GM19463 (cell line): ENCODE results near the gene MRPL53.
A peak's percentile ranks its signal among the peaks of the same experiment; 100 is the strongest.
"Not testable (repeated sequence)": the region's sequence is repeated elsewhere in the genome, so short reads cannot be mapped to it uniquely, and the experiment has no call there.

ENCODE experiments used
- ATAC-seq: cut with Tn5 transposase; IDR thresholded peaks from one replicate; pipeline ENCODE4 v1.9.1; 2021; ENCODE audit warnings: mild to moderate bottlenecking, moderate library complexity; ENCODE audit not compliant: unreplicated experiment

MRPL53 gene

DNA sequence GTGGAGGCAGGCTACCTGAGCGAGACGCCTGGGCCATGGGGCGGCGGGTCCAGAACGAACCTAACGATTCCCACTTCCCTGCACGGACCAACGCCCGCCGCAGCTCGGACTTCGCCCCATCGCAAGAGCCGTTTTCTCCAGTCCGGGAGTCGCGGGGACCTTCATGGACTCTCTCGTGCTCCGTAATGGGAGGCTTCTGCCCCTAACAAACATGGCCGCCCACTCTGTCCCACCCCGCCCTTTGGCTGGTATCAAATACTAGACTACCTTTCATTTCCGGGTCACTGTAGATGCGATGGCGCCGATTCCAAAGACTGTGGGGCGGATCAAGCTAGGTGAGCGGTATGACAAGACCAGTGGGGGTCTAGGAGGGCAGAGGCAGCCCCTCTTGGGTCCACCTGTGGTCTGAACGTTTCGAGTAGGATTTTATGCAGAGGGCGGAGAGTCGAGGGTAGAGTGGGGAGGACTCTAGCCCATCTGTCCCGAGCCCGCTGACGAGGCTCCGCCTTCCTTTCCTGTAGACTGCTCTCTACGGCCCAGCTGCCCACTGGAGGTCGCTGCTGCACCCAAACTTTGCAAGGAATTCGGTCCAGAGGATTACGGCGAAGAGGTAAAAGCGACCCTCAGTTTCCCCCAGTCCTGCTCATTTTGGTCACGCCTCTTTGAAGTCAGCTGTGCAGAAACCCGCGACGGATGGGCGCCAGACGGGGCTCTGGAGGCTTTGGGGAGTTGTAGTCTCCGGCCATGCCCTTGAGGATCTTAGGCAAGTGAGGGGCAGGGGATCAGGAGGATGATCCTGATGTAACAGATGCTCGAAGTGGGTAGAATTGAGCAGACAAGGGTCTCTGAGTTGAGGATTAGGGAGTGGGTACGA lies 10.6 kb upstream of the MRPL53 start, which contains the start of the genes CCDC142 and TTC31:
Gene CCDC142 (minus strand): TSS at position 198 of the 874 bp plus-strand sequence. CDS start 161 bp downstream, at position 37.
Gene TTC31 (plus strand): TSS at position 281 of the 874 bp plus-strand sequence. CDS start 15 bp downstream, at position 296.
- peak; percentile 85 for ATAC-seq

DNA sequence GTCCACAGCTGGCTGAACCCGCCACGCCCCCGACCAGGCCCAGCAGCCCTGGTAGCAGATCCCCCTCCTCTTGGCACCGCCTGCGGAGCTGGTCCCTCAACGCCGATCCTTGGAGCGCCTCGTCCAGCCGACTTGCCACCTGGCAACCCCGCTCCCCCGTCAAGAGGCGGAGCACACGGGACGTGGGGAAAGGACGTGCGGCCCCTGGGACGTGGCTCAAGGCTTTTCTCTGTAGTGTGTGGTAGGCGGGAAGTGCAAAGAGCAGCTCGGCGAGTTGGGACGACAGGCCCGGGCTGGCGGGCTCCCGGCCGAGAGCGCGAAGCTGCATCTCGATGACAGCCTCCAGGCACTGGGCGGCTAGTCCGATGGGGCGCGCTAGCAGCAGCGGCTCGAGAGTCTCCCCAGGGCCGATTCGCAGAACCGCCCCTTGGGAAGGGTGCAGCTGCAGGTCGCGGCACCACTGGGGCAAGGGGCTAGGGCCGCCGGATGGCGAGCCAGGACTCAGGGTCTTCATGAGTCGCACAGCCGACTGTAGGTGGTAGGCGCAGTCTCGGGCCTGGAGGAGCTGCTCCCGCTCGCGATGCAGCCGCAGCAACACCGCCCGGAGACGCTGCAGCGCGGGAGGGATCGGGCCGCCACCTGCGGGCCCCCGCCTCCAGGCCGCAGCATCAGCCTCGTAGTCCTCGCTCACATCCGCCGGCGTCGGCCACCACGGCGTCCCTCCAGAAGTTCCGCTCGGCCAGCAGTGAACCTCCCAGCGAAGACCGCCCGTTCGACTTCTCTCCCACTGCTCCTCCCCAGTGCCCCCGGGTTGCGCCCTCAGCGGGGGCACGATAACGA lies 9.7 kb upstream of the MRPL53 start:
- ATAC-seq, result peak; percentile 36

DNA sequence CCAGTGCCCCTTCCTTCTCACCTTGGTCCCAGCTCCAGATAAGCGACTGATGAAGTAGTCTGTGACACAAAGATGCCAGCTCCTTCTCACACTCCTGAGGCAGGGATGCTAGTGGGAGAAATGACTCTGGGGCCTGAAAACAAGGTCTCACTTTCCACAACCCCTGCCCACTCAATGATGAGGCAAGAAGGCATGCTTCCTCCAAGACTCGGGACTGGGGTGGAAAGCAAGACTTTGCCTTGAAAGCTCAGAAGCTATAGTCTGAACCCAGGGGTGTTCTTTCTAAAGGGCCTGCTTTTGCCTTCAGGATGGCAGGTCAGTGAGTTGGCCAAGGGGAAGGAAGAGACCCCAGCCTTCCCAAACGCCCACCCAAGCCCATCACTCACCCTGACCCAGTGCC lies 9.0 kb upstream of the MRPL53 start:
- ATAC-seq, result no peak

DNA sequence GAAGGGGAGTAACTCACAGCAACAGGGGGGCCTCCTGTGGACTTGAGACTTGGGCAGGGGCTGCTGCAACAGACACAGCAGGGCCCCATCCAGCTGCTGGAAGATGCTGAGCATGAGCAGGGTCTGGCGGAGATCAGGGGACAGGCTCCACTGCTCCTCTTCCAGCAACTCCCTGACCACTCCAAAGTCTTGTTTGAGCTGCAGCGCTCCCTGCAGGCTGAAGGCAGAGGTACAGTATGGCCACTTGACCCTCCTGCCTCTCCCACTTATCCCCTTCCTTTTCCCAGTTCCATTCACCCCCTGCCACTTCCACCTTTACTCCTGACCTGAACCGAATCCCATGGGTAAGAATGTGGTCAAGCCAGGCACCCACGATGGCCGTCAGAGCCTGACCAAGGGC lies 2.4 kb upstream of the MRPL53 start:
- ATAC-seq, result no peak

DNA sequence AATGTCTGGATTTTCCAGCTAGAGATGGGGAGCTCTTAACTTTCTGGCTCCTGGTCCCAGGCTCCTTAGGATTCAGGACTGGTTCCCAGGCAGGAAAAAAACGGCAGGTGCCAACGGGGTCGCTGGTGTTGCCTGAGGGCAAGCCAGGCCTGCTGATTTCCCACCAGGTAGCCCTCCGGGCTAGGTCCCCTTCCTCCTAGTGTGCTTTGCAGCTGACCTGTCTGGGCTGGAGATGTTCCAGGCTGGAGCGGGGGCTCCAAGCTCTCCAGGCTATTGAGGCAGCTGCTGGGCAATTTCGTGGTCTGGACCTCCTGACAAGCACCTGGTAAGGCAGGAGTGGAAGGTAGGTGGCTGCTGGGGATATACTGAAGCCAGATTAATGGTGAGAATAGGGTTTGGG lies 2.0 kb upstream of the MRPL53 start:
- no peak for ATAC-seq

DNA sequence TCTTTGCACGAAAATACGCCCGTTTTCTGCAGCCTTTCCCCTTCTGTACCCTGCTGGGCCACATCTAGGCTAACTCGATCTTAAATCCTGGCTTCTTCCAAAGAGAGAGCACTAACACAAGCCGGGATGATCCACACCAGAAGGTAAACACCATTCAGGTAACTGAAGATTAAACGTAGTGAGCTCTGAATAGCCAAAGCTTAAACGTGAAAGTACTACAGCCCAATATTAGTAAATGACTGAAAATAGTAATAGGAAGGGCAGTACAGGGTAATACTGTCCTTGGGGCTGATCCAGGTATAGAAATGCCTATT lies 422 bp upstream of the MRPL53 start:
- ATAC-seq, result no peak

DNA sequence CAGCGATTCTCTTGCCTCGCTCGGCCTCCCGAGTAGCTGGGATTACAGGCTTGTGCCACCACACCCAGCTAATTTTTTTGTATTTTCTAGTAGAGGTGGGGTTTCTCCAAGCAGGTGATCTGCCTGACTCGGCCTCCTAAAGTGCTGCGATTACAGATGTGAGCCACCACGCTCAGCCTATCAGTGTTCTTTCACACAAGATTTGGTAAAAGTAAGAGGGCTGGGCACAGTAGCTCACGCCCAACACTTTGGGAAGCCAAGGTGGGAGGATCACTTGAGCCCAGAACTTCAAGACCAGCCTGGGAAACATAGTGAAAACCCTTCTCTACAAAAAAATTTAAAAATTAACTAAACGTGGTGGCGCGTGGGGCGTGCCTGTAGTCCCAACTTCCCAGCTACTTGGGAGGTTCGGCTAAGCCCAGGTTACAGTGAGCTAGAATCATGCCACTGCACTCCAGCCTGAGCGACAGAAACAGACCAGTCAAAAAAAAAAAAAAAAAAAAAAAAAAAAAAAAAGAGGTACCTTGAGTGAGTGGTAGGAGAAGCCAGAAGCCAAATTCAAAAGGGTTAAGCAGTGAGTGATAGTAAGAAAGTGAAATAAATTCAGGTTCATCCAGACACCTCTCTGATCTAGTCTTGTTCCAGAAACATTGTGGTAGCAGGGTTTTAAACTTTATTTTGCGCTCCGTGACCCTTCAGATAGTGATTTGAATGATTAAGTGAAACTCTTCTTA lies 981 bp downstream of the MRPL53 start:
- no peak for ATAC-seq

DNA sequence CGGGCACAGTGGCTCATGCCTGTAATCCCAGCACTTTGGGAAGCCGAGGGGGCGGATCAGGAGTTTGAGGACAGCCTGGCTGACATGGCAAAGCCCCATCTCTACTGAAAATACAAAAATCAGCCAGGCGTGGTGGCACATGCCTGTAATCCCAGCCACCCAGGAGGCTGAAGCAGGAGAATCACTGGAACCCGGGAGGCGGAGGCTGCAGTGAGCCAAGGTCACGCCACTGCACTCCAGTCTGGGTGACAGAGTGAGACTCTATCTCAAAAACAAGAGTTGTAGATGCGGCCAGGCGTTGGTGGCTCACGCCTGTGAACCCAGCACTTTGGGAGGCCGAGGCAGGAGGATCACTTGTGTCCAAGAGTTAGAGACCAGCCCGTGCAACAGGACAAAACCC lies 1.7 kb downstream of the MRPL53 start:
- ATAC-seq, result not testable (repeated sequence)

DNA sequence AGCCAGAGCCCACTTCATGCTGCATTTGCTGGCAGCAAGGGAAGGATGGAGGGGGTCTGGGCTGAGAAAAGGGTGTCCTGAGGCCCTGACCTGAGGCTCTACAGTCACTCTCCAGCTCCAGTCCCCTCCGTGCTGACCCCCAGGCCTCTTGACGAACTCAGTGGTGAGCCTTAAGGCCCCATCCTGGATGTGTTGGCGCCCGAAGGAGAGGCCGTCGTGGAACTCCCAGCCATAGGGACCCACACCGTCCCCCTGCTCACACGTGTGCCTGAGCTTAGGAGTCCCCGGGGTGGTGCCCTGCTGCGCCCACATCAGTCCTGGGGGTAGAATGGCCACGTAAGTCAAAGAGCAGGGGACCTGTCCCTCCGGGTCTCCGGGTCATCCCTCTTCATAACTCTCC lies 8.1 kb downstream of the MRPL53 start:
- no peak for ATAC-seq

DNA sequence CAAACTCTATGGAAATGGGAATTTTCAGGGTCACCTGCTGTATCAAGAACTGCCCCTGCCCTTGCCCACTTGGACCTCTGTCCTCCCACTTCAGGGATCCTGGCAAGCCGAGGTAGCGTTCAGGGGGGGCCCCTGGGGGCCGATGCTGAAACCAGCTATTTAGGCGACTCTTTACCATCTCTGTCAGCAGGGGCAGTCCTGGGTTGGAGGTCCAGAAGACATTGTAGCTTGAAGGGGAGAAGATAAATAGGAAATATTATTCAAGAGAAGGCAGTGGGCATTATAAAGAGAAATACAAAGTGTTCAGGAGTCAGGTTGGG lies 9.7 kb downstream of the MRPL53 start:
- ATAC-seq, result no peak

DNA sequence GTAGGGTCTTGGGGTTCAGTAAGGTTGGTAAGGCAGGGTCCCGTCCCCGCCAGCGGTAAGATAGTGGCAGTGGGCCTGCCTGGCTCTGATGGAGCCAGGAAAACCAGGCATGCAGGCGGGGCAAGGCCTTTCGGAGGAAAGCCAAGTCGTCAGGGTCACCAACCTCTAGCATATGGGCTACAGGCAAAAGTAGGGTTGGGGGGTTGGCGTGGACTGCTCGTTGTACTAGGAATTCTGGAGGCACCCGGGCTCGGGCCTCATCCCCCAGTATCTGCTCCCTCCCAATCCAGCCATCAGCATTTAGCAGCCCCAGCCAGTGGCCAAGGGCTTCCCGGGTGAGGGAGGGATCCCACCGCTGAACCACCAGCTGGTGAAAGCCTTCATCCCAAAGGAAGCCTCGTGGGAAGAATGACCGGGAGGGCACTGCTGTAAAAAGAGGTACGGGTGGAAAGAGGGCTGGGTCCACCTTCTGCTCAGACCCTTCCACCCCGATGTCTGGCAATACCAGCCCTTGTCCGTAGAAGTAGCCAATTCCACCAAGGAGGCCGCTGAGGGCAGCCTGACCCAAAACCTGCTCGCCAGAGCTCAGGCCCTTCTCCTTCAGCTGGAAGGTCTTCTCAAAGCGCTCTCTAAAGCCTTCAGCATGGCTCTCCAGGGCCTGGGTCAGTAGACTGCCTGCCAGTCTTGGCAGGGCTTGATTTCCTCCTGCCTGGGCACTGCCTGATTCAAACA lies 10.3 kb downstream of the MRPL53 start:
- no peak for ATAC-seq

DNA sequence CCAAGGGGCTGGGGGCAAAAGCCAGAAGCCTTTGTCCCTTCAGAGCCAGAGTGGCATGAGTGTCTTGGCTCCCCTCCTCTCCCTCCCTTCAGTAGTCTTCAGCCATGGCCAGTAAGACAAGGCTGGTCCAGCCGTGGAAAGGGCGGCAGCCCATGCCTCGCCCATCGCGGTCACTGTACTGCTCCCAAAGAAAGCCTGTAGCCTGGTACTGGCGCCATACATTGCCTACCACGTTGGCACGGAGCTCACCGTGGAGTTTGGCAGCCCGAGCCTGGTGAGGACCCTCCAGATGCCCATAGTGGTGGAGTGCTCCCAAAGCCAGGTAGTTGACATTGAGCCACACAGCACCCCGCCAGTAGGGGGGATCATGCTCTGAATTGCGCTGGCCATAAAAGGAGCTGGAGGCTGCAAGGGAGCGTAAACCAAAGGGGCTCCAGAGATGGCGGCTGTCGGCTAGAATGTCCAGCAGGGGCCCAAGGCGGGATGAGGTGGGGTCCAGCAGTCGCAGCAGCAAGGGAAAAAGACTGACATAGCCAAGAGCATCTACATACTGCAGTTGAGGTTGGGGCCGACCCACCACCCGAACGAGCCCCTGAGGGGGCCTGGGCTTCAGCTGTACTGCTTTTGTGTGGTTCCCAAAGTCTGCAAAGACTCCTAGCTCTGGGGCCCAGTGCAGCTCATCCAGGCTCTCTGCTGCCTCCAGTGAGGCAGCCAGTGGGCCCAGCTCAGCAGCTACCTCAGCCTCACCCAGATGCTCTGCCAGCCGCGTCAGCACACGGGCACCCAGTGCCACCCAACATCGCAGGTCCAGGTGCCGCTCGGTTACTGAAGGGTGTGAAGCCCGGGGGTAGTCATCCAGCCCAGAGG lies 11.1 kb downstream of the MRPL53 start:
- no peak for ATAC-seq

DNA sequence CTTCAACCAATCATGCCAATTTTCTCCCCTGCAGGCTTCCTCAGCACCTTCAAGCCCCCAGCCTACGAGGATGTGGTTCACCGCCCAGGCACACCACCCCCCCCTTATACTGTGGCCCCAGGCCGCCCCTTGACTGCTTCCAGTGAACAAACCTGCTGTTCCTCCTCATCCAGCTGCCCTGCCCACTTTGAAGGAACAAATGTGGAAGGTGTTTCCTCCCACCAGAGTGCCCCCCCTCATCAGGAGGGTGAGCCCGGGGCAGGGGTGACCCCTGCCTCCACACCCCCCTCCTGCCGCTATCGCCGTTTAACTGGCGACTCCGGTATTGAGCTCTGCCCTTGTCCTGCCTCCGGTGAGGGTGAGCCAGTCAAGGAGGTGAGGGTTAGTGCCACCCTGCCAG lies 12.3 kb downstream of the MRPL53 start:
- ATAC-seq, result not testable (repeated sequence)

DNA sequence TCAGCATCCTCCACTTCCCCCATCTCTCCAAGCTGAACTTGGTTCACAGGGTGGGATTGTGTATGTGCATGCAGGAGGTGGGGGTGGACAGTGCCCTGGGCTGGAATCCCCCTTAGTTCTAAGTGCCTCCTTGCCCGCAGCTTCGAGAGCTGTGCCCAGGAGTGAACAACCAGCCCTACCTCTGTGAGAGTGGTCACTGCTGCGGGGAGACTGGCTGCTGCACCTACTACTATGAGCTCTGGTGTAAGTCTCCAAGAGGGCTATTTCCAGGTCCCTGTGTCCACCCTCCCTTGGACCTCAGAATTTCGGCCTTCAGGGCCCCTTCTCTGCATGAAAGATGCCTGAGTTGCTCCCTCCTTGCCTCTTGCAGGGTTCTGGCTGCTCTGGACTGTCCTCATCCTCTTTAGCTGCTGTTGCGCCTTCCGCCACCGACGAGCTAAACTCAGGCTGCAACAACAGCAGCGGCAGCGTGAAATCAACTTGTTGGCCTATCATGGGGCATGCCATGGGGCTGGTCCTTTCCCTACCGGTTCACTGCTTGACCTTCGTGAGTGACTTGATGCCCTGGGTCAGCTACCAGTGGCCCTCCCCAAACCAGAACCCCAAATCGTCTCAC lies 12.9 kb downstream of the MRPL53 start:
- ATAC-seq, result not testable (repeated sequence)

DNA sequence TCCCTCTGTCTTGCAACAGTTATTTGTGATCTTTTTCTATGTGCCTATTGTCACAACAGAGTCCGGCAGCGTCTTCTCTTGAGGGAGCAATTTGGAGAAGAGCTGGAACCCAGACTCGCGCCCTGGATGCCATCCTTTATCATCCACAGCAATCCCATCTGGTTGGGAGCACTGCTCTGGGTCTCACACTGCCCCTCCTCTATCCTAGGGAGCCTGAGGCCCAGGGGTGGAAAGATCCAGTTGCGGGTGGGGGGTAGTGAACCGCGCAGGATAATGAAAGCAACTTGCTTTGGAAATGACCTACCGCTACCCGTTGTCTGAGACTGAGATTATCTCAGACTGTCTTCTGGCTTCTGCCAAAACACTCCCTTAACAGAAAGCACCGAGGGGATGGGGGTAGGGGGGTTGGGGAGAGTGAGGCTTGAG lies 13.5 kb downstream of the MRPL53 start:
- no peak for ATAC-seq

DNA sequence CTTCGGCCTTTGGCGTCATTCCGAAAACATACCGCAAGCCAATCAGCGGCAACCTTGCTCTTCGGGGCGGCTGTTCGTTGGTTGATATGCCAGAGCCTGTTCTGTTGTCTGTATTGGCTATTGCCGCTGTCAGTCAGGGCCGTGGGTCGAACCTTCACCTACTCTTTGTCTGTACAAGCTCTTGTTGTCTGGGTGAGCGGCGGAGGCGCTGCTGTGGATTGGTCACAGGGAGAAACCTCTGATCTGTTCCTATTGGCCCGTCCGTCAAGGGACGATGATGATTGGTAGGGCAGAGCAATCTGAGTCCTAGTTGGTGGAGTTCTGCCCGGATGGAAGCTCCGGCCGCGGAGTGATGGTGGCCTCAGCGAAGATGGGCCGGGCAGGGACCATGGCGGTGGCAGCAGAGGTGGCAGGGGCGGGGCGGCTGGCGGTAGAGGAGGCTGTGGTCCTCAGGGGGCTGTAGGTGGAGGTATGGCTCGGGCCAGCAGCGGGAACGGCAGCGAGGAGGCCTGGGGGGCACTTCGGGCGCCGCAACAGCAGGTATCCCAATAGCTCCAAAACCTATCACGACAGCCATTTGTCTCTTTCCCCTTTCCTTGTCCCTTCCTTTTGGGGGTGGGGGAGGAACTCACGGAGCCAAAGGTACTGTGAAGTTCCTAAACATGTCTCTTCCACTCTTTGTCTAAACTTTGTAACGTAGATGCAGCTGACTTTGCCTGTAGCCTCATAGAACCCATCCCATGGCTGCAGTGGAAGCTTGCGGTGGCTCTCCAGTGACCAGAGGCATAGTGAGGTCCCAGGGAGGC lies 14.1 kb downstream of the MRPL53 start, which contains the start of gene WBP1:
Gene WBP1 (plus strand): TSS at position 307 of the 806 bp plus-strand sequence. CDS start 165 bp downstream, at position 472.
- ATAC-seq, result peak; percentile 76

DNA sequence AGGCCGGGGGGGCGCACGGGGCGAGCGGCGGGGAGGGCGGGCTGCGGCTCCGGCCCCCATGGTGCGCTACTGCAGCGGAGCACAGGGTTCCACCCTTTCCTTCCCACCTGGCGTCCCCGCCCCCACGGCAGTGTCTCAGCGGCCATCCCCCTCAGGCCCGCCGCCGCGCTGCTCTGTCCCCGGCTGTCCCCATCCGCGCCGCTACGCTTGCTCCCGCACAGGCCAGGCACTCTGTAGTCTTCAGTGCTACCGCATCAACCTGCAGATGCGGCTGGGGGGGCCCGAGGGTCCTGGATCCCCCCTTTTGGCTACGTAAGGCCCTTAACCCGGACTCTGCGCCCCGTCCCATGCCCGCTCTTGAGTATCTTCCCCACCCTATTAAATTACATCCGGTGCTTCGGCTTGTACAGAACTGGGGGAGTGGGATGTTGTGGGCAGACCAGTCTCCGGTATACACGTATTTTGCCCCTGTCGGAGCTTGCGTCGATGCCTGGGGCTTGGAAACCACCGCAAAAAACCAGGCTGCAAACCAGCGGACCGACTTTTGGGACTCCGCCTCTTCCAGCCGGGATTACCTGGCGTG lies 14.8 kb downstream of the MRPL53 start:
- ATAC-seq, result peak; percentile 26

DNA sequence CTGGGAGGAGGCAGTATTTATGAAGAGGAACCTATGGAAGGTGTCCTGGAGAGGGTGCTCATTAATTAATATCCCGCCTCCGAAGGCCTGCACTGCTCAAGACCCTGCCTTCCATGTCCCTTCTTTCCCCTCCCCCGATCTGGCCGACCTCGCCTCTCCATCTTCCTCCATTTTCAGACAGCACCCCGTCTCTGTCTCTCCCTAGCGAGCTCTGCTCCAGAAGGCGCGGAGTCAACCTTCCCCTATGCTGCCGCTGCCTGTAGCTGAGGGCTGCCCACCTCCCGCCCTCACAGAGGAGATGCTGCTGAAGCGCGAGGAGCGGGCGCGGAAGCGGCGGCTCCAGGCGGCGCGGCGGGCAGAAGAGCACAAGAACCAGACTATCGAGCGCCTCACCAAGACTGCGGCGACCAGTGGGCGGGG lies 15.3 kb downstream of the MRPL53 start:
- ATAC-seq, result no peak
